ENCODE results near the gene GPBP1. TPM values are rescaled to one million over a fixed set of nuclear protein-coding genes. Genes with fewer than 3 reads are reported as not detected.
A peak's percentile ranks its signal among the peaks of the same experiment; 100 is the strongest.

The GPBP1 gene
- total RNA-seq, 1 donor from 2014 or later = 68.9 TPM

- no peak for TF ChIP-seq CTCF (IDR thresholded peaks at IDR 0.05; ENCODE audit: unreplicated experiment)
- H3K4me3 Mint-ChIP-seq (ENCODE audit: unreplicated experiment) = no peak overlapping the region
- H3K9me3 Mint-ChIP-seq (ENCODE audit: unreplicated experiment) = no peaks in the 10 kb centered on the region
- H3K27me3 Mint-ChIP-seq (ENCODE audit: unreplicated experiment) = no peaks in the 10 kb centered on the region
- H3K4me1 Mint-ChIP-seq (ENCODE audit: unreplicated experiment) = no peaks in the 10 kb centered on the region
- no peak for DNase-seq (ENCODE audit: low spot score)
- no peak overlapping the region for H3K27ac Mint-ChIP-seq (ENCODE audit: unreplicated experiment)
- no peaks in the 10 kb centered on the region for H3K36me3 Mint-ChIP-seq (ENCODE audit: low read depth, unreplicated experiment)
Observed at GRCh38 chr5:57292336-57292735, 118.5 kb downstream of the GPBP1 start.

GRCh38 chr5:57298295-57298984 is 124.6 kb downstream of the GPBP1 start:
- Mint-ChIP-seq H3K36me3 (ENCODE audit: low read depth, unreplicated experiment) (no peaks in the 10 kb centered on the region), H3K27ac (ENCODE audit: unreplicated experiment) (no peak overlapping the region), H3K4me3 (ENCODE audit: unreplicated experiment) (no peak overlapping the region), H3K9me3 (ENCODE audit: unreplicated experiment) (no peaks in the 10 kb centered on the region), H3K27me3 (ENCODE audit: unreplicated experiment) (peaks cover 4% of the 10 kb centered on the region), H3K4me1 (ENCODE audit: unreplicated experiment) (peaks cover 5% of the 10 kb centered on the region)
- DNase-seq (ENCODE audit: low spot score) = peak; percentile 93
- peak; percentile 19 for TF ChIP-seq CTCF (IDR thresholded peaks at IDR 0.05; ENCODE audit: unreplicated experiment)

- Mint-ChIP-seq H3K9me3 (ENCODE audit: unreplicated experiment) (no peaks in the 10 kb centered on the region), H3K4me3 (ENCODE audit: unreplicated experiment) (no peak overlapping the region), H3K36me3 (ENCODE audit: low read depth, unreplicated experiment) (no peaks in the 10 kb centered on the region), H3K27me3 (ENCODE audit: unreplicated experiment) (peaks cover 4% of the 10 kb centered on the region), H3K4me1 (ENCODE audit: unreplicated experiment) (peaks cover 5% of the 10 kb centered on the region), H3K27ac (ENCODE audit: unreplicated experiment) (no peak overlapping the region)
- peak; percentile 50 for DNase-seq (ENCODE audit: low spot score)
- peak; percentile 83 for TF ChIP-seq CTCF (IDR thresholded peaks at IDR 0.05; ENCODE audit: unreplicated experiment)
Observed at GRCh38 chr5:57298985-57299491, 125.2 kb downstream of the GPBP1 start.

GRCh38 chr5:57299986-57300385 is 126.1 kb downstream of the GPBP1 start:
- peaks cover 5% of the 10 kb centered on the region for H3K4me1 Mint-ChIP-seq (ENCODE audit: unreplicated experiment)
- no peak for DNase-seq (ENCODE audit: low spot score)
- no peak overlapping the region for H3K4me3 Mint-ChIP-seq (ENCODE audit: unreplicated experiment)
- H3K9me3 Mint-ChIP-seq (ENCODE audit: unreplicated experiment) = no peaks in the 10 kb centered on the region
- H3K27ac Mint-ChIP-seq (ENCODE audit: unreplicated experiment) = no peak overlapping the region
- H3K27me3 Mint-ChIP-seq (ENCODE audit: unreplicated experiment) = peaks cover 4% of the 10 kb centered on the region
- H3K36me3 Mint-ChIP-seq (ENCODE audit: low read depth, unreplicated experiment) = no peaks in the 10 kb centered on the region
- no peak for TF ChIP-seq CTCF (IDR thresholded peaks at IDR 0.05; ENCODE audit: unreplicated experiment)

- Mint-ChIP-seq H3K36me3 (ENCODE audit: low read depth, unreplicated experiment) (peaks cover 3% of the 10 kb centered on the region), H3K4me3 (ENCODE audit: unreplicated experiment) (no peak overlapping the region), H3K27ac (ENCODE audit: unreplicated experiment) (no peak overlapping the region), H3K27me3 (ENCODE audit: unreplicated experiment) (peaks cover 4% of the 10 kb centered on the region), H3K4me1 (ENCODE audit: unreplicated experiment) (peaks cover 5% of the 10 kb centered on the region), H3K9me3 (ENCODE audit: unreplicated experiment) (peaks cover 5% of the 10 kb centered on the region)
- TF ChIP-seq CTCF (IDR thresholded peaks at IDR 0.05; ENCODE audit: unreplicated experiment) = no peak
- no peak for DNase-seq (ENCODE audit: low spot score)
Observed at GRCh38 chr5:57302164-57302563, 128.3 kb downstream of the GPBP1 start.
